Measurements from ENCODE around the gene B3GALNT2. TPM values are rescaled to one million over a fixed set of nuclear protein-coding genes. Genes with fewer than 3 reads are reported as not detected.
"Not testable (repeated sequence)": the region's sequence is repeated elsewhere in the genome, so short reads cannot be mapped to it uniquely, and the experiment has no call there.

Gene B3GALNT2
- total RNA-seq, 2 experiments from 2014 or later, result 17.7 to 18.2 TPM

DNA sequence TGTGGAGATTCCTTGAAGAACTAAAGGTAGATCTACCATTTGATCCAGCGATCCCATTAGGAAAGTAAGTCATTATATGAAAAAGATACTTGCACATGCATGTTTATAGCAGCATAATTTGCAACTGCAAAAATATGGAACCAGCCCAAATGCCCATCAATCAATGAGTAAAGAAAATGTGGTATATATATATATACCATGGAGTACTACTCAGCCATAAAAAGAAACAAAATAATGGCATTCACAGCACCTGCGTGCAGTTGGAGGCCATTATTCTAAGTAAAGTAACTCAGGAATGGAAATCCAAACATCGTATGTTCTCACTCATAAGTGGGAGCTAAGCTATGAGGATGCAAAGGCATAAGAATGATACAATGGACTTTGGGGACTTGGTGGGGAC lies 41.4 kb downstream of the B3GALNT2 start:
- POLR2A ChIA-PET, result not testable (repeated sequence)
- CTCF ChIA-PET, result interaction anchor here (0.6 kb wide), 1 partner anchor 47 kb away, joined by 3 read pairs; no protein-coding TSS in a partner anchor

DNA sequence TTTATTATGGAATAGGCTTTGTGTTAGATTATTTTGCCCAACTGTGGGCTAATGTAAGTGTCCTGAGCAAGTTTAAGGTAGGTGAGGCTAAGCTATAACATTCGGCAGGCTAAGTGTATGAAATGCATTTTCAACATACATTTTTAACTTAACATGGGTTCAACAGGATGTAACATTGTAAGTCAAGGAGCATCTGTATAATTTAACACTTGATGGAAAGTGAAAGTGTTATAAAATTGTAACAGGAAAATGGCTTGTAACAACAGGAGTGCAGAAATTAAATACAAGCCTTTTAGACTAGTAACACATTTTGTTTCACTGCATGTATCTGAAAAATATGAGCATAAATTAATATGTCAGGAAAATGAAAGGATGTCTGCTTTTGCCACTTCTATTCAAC lies 42.3 kb downstream of the B3GALNT2 start:
- ChIA-PET POLR2A (no interaction called here), CTCF (no interaction called here)

DNA sequence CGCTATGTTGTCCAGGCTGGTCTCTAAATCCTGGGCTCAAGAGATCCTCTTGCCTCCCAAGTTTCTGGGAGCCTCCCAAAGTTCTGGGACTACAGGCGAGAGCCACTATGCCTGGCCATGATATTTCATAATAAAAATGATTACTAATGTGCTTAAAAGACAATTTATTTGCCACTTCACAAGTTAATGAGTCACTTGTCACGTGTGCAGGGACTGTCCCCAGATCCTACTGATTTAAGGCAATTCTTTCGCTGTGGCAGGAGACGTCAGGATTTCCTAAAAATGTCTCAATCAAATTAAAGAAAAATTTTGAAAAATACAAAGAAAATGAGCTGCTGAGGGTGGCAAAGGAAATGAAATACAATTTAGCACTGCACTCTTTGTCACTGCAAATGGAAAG lies 43.5 kb downstream of the B3GALNT2 start:
- CTCF ChIA-PET, result interaction anchor here (0.7 kb wide), 1 partner anchor 570 kb away, joined by 3 read pairs; no protein-coding TSS in a partner anchor

DNA sequence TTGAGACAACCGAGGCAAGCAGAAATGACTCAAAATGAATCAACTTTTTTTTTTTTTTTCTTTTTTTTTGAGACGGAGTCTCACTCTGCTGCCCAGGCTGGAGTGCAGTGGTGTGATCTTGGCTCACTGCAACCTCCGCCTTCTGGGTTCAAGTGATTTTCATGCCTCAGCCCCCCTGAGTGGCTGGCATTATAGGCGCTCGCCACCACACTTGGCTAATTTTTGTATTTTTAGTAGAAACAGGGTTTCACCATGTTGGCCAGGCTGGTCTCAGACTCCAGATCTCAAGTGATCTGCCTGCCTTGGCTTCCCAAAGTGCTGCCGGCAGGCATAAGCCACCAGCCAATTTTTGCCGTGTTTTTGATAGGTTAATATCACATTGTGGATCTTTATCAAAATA lies 46.4 kb downstream of the B3GALNT2 start:
- CTCF ChIA-PET, POLR2A ChIA-PET: not testable (repeated sequence)

More for the DNA sequence above, 43.5 kb downstream of the B3GALNT2 start:
- POLR2A ChIA-PET, result interaction anchor here (0.7 kb wide), 1 partner anchor 1038 kb away, joined by 6 read pairs; no protein-coding TSS in a partner anchor

DNA sequence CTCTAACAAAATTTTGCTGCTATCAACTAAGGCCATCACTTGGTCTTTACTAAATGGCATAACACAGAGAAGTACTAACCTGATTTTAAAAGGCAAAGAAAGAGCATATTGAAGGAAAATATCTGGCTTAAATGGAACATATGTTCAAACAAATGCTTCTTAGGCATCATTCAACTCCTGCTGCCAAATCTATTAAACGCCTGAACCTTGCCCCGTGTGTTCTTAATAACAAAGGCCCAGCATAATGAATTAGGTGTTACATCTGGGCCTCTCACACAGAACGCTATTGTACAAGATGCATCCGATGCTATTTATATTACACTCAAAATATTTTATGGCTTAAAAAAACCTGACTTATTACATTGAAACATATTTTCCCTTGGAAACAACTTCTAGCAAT lies 48.4 kb downstream of the B3GALNT2 start:
- ChIA-PET CTCF (no interaction called here), POLR2A (no interaction called here)

DNA sequence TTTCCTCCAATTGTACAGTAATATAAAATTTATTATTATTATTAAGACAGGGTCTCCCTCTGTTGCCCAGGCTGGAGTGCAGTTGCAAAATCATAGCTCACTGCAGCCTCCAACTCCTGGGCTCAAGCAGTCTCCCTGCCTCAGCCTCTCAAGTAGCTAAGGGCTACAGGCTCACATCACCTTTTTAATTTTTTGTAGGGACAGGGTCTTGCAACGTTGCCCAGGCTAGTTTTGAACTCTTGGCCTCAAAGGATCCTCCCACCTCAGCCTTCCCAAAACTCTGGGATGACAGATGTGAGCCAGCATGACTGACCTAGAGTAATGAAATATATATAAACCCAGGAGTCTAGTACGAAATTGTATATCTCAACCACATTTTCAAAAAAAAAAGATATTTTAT lies 49.2 kb downstream of the B3GALNT2 start:
- ChIA-PET CTCF (interaction anchor here (0.5 kb wide), 1 partner anchor 561 kb away, joined by 3 read pairs; no protein-coding TSS in a partner anchor), POLR2A (interaction anchor here (0.6 kb wide), 1 partner anchor 49 kb away, joined by 4 read pairs; the partner anchor contains the start of gene B3GALNT2)

DNA sequence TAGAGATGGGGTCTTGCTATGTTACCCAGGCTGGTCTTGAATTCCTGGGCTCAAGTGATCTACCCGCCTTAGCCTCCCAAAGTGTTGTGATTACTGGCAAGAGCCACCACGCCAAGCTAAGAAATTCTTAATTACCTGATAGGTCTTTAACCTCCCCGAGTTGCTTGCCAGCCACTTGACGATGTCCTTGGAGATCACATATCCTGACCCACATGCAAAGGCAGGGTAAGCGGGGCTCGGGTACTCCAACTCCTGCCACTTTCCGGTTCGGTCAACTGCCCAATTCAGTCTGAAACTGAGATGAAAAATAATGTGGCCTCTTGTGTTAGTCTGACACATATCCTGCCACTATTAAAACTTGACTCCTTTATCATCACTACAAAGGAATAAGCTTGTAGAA lies 50.2 kb downstream of the B3GALNT2 start:
- ChIA-PET POLR2A (no interaction called here), CTCF (interaction anchor here (0.6 kb wide), 1 partner anchor 66 kb away, joined by 3 read pairs; no protein-coding TSS in a partner anchor)

DNA sequence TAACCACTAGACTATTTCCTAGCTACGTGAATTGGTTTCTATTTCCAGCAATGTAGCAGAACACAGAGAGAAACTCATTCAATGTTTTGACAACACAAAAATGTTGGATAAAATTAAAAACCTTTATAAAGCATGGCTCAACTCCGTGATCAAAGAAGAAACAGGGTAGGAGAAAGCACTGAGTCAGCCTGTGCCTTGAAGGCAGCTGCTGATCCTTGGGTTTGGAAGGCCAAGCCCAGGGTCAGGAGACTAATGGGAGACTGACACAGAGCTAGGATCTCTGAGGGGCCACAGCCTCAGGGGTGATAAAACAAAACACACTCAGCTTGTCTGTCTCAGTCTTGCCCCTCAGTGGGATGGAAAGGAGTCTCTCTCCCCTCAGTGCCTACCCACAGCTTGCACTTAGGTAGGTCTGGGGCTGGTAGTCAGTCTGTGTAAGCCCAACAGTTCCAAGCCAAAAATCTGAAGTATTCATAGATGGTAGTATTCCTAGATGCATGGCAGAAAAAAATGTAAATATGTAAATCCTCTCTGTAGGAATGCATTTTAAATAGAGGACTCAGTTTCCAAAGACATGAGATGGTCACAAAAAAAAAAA lies 53.3 kb downstream of the B3GALNT2 start:
- ChIA-PET POLR2A (no interaction called here), CTCF (no interaction called here)

DNA sequence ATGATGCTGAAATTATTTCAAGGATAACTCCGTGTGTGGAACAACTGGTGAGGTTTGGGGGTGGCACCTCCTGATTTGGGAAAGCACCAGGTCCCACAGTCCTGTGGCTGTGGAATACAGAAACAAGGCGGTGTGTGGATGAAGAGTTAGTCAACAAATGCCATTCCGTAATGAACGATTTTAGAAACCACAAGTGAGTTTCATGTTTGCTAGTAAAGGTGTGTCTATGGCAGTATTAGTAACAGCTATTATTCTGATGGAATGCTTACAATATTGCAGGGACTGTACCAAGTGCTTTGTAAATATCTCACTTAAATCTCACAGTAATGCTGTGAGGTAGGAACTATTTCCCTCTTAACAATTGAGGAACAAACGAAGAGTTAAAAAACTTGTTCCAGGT lies 53.8 kb downstream of the B3GALNT2 start:
- ChIA-PET CTCF (no interaction called here), POLR2A (no interaction called here)

DNA sequence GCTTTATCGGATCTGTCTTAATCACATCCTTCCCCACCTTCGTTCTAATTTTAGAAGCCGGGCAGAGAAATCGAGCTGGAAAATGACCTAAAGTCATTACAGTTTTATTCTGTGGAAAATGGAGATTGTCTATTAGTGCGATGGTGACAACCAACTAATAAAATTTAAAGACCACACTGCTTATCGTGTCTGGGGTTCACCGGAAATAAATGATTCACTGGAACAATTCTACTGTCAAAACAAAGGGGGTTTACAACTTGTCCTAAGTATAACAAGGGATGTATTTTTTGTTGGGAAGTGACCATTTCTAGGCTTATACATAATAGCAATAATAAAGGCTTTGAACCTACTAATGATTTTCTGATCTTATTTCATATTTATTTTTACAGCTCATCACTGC lies 55.6 kb downstream of the B3GALNT2 start:
- ChIA-PET POLR2A (no interaction called here), CTCF (no interaction called here)

DNA sequence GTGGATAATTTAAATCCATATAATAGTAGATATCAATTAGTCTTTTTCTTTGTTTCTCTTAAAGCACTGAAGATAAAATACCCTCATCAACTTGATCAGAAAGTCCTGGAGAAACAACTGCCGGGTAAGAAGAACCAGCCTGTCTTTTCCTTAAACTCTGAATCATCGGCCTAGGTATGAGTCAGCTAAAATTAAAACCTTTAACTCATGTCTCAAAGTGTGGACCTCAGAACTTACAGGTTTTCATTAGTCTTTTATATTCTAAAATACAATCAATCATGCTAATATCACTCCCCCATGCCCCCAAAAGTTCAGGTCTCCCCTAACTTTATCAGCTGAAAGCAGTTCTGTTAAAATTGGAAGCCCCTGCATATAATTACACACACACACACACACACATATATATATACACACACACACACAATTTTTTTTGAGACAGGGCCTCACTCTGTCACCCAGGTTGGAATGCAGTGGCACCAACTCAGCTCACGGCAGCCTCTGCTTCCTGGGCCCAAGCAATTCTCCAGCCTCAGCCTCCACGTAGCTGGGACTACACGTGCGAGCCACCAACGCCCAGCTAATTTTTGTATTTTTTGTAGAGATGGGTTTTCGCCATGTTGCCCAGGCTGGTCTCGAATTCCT lies 61.3 kb downstream of the B3GALNT2 start:
- CTCF ChIA-PET, result no interaction called here
- POLR2A ChIA-PET, result no interaction called here

DNA sequence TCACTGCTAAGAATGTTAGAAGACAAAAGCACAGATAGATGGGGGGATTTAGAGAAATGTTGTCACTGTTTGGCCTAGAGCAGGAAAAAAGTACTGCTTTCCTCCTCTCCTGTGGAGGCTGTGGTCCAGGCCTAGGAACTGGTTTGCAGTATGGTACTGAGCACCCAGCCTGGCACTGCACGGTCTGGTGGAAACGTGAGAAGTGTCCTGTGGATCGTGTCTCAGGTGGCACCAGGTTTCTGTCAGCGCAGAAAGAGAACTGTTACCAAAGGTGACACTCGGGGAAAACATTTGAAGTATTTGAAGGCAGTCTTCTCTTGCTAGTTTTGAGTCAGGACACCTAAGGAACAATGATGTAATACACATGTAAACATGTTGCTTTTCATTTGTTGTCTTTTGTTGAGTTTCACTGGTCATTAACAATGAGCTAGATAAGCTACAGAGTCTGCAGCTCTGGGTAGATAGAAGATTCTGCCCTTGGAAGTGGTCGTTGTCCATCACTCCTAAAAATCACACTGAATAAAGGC lies 63.0 kb downstream of the B3GALNT2 start:
- ChIA-PET CTCF (no interaction called here), POLR2A (no interaction called here)

DNA sequence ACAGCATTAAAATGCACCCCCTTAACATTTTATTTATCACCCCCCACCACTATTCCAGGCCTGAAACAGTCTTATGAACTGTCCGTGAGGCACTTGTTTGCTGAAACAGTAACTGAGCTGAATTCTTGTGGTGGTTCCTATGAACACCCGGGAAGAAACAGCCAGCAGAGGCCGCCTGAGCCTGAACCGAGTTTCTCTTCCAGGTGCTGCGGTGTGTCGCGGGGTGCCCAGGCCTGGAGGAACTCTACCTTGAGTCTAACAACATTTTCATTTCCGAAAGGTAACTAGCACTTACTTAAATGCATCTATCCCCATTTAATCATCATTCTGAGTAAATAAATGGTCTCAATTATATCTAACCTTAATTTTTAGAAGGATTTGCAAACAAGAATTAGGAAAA lies 70.3 kb downstream of the B3GALNT2 start:
- CTCF ChIA-PET, result interaction anchor here (0.6 kb wide), 1 partner anchor 11 kb away, joined by 5 read pairs; no protein-coding TSS in a partner anchor
- POLR2A ChIA-PET, result interaction anchor here (0.6 kb wide), 1 partner anchor 18 kb away, joined by 10 read pairs; no protein-coding TSS in a partner anchor

DNA sequence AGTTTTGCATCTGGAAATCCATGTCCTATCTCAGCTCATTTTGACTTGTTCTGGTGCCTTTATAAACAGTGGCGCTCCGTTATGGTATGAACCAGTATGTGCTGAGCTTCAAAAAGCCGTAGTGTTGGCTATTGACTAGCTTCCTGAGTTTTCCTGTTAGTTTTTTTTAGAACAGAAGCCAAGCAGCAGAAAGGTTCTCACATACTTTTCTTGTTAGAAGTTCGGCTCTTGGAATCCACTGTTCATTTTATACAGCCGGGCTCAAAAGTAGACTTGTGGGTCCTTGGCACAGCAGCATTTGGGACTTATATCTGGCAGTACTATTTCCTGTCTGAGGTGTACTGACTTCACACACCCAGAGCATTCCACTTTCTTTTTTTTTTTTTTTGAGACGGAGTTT lies 73.3 kb downstream of the B3GALNT2 start:
- POLR2A ChIA-PET, result no interaction called here
- CTCF ChIA-PET, result no interaction called here

DNA sequence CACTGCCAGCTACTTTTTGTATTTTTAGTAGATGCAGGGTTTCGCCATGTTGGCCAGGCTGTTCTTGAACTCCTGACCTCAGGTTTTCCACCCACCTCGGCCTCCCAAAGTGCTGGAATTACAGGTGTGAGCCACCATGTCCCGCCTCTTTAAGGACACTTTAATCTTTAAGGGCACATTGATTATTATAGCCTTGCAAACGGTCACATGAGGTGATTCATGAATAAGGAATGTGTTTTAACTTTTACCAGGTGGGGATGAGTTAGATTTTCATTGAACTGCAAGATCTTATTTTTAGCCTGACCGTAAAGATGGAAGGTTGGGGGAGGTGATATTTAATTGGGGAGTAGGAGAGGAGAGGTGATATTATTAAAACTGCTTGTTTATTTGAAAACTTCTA lies 75.1 kb downstream of the B3GALNT2 start:
- ChIA-PET POLR2A (no interaction called here), CTCF (no interaction called here)

DNA sequence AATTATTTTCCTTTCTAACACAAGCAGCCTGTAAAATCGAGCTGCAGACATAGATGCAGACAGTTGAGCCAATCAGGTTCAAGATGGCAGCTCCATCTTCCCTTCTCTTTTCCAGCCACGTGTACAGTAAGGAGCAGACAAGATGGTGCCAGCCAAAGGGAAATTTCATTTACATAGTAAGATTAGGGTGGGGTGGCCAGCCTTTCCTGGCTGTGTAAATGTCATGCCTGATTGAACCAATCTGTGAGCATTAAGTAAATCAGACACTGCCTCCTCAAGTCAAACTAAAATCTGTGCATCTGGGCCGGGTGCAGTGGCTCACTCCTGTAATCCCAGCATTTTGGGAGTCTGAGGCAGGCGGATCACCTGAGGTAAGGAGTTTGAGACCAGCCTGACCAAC lies 76.8 kb downstream of the B3GALNT2 start:
- ChIA-PET POLR2A (no interaction called here), CTCF (interaction anchor here (1.2 kb wide), 1 partner anchor 11 kb away, joined by 3 read pairs; no protein-coding TSS in a partner anchor)

DNA sequence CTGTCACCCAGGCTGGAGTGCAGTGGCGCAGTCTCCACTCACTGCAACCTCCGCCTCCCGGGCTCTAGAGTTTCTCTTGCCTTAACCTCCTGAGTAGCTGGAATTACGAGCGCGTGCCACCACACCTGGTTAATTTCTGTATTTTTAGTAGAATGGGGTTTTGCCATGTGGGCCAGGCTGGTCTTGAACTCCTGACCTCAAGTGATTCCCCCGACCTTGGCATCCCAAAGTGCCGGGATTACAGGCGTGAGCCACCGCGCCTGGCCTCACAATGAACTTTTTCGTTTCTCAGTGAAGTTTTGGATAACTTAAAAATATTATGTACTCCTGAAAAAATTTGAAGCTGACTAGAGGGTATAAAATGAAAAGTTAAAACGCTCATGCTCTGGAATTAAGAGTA lies 77.6 kb downstream of the B3GALNT2 start:
- POLR2A ChIA-PET, result no interaction called here
- CTCF ChIA-PET, result interaction anchor here (1.2 kb wide), 1 partner anchor 10 kb away, joined by 3 read pairs; no protein-coding TSS in a partner anchor

DNA sequence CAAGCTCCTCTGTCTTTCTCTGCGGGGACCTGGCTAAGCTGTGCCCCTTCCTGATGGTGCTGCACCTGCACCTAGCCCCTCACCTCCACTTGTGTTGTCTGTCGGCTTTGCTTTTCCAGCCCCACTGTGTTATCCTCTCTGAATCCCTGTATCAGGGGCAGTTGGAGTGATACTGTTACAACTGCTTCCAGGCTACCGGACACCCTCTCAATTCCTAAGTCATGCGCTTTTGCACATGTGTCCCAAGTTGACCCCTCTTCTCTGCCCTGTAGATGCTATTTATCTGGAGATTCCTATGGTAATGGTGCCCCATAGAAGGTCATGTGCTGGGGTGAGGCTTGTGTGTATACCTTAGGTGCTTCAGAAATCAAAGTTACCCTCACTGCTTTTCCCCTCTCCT lies 78.1 kb downstream of the B3GALNT2 start:
- POLR2A ChIA-PET, result no interaction called here
- CTCF ChIA-PET, result no interaction called here

DNA sequence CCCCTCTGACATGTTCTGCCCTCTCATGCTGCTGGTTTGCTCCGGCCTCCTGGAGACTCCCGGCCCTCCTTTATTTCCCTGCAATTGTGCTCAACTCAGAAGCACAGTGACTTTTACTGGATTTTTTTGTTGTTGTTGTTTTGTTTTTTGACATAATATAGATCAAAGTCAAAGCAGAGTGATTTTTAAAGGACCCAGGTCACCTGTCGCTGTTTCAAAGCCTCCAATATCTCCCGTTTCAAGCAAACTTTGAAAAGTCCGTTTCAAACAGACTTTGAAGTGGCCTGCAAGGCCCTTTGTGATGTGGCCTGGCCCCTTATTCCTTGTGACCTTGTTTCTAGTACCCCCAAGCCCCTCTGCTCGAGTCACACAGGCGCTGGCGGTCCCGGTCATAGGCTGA lies 78.9 kb downstream of the B3GALNT2 start:
- CTCF ChIA-PET, result no interaction called here
- POLR2A ChIA-PET, result no interaction called here

DNA sequence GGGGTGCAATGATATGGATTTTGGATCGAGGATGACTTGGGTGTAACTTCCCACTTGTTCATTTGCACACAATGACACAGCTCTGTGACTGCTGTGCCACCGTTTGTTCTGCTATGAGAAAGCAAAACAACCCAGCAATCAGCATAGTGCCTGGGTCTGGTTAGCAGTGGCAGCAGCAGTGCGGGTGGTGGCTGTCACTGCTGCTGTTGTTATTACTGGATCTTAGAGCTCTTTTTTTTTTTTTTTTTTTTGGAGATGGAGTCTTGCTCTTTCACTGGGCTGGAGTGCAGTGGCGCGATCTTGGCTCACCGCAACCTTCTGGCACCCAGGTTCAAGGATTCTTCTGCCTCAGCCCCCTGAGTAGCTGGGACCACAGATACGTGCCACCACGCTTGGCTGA lies 80.2 kb downstream of the B3GALNT2 start:
- CTCF ChIA-PET, result no interaction called here
- POLR2A ChIA-PET, result interaction anchor here (0.6 kb wide), 3 partner anchors 129 to 350 kb away, joined by 3 to 5 read pairs (median 4); no protein-coding TSS in a partner anchor

DNA sequence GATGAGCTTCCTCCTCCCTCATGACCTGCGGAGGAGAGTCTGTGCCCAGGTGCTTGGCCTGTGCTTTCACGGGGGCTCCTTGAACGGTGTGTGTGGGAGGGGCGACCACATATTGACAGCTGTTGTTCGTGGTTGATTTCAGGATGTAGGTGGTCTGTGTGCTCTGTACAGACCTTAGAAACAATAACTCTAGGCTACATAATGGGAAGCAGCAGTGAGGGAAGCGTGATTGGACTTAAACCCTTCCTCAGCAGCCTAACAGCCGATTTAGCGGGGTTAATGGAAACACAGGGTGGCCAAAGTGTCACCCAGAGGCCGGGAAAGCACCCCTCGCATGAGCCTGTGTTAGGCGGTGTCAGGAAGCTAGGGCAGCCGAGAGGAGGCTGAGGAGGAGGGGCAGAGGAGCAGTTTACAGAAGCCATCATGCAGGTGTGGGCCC lies 81.0 kb downstream of the B3GALNT2 start:
- ChIA-PET POLR2A (interaction anchor here (0.9 kb wide), 1 partner anchor 81 kb away, joined by 3 read pairs; the partner anchor contains the start of gene B3GALNT2), CTCF (interaction anchor here (0.6 kb wide), 1 partner anchor 11 kb away, joined by 5 read pairs; no protein-coding TSS in a partner anchor)

Measured in activated CD8-positive, alpha-beta memory T cell treated with anti-CD3 and anti-CD28 coated beads for 36 hours (primary cell).